H1 (cell line): ENCODE data around the gene OR51B5. TPM values are rescaled to one million over a fixed set of nuclear protein-coding genes. Genes with fewer than 3 reads are reported as not detected.

ENCODE experiments used
- CTCF ChIA-PET: fragments of 300-600 bp; sonication (Branson Sonifier 250); formaldehyde crosslinking; loops from one replicate; lab custom pipeline; 2021; ENCODE audit not compliant: partially characterized antibody; lab: Charles Lee
- POLR2A ChIA-PET: fragments of 300-600 bp; sonication (Branson Sonifier 250); formaldehyde crosslinking; loops from one replicate; lab custom pipeline; 2021; ENCODE audit warnings: inconsistent platforms; ENCODE audit not compliant: partially characterized antibody; lab: Charles Lee
- DNase-seq, 2 experiments: peaks; one replicate each; pipeline versions ENCODE4 v3.0.0 to v3.0.0-alpha.2; 2010 to 2022; ENCODE audit warnings: low spot score in 2 of 2, low read depth in 1 of 2, mixed read lengths in 1 of 2
- FAIRE-seq: peaks from 2 replicates; lab custom pipeline; 2011; peaks lifted over from hg19 to GRCh38; lab: Jason Lieb, UNC
- H2AFZ ChIP-seq: 2 replicates; pipeline ENCODE4 v1.8.1; 2012; ENCODE audit warnings: low read length, inconsistent platforms
- H2AK5ac ChIP-seq: 2 replicates; pipeline ENCODE4 v1.6.1; 2013; ENCODE audit warnings: low read depth, low read length
- H2BK120ac ChIP-seq: replicated peaks from 2 replicates; pipeline ENCODE3; 2013; ENCODE audit warnings: low read depth, low read length, inconsistent platforms
- H2BK12ac ChIP-seq: 2 replicates; pipeline ENCODE4 v1.6.1; 2013; ENCODE audit warnings: low read depth, low read length
- H2BK15ac ChIP-seq: 2 replicates; pipeline ENCODE4 v1.6.1; 2013; ENCODE audit warnings: low read length
- H2BK20ac ChIP-seq: 2 replicates; pipeline ENCODE4 v1.6.1; 2013; ENCODE audit warnings: low read length
- H2BK5ac ChIP-seq: 2 replicates; pipeline ENCODE4 v1.6.1; 2013; ENCODE audit warnings: low read depth, low read length
- H3K14ac ChIP-seq: 2 replicates; pipeline ENCODE4 v1.6.1; 2013; ENCODE audit warnings: inconsistent platforms; ENCODE audit not compliant: insufficient read length
- H3K18ac ChIP-seq: 2 replicates; pipeline ENCODE4 v1.6.1; 2013; ENCODE audit warnings: low read length; ENCODE audit errors: extremely low read depth
- H3K23ac ChIP-seq: 2 replicates; pipeline ENCODE4 v1.6.1; 2013; ENCODE audit warnings: inconsistent platforms; ENCODE audit not compliant: insufficient read length
- H3K23me2 ChIP-seq: 2 replicates; pipeline ENCODE4 v1.6.1; 2013; ENCODE audit warnings: low read depth, low read length
- H3K27ac ChIP-seq: 2 replicates; pipeline ENCODE4 v1.6.1; 2011; ENCODE audit warnings: low read depth, low read length, inconsistent platforms
- H3K27me3 ChIP-seq, 4 experiments: replicated peaks in 1 of 4; 1 replicate in 1 of 4; 2 replicates in 3 of 4; pipeline versions ENCODE4 v1.6.1 to v1.8.1; 2011 to 2013; ENCODE audit warnings: low read length in 3 of 4, mild to moderate bottlenecking in 3 of 4, inconsistent platforms in 2 of 4, mixed read lengths in 2 of 4, moderate library complexity in 1 of 4; ENCODE audit not compliant: control insufficient read depth in 3 of 4, insufficient read depth in 3 of 4; ENCODE audit errors: extremely low read depth in 1 of 4
- H3K36me3 ChIP-seq, 4 experiments: 2 replicates each; pipeline versions ENCODE4 v1.6.1 to v1.8.1; 2011 to 2013; ENCODE audit warnings: mild to moderate bottlenecking in 4 of 4, low read length in 3 of 4, moderate library complexity in 2 of 4, control low read depth in 1 of 4, inconsistent platforms in 1 of 4; ENCODE audit not compliant: insufficient read depth in 4 of 4, control insufficient read depth in 2 of 4
- H3K4ac ChIP-seq: replicated peaks from 2 replicates; pipeline ENCODE3; 2013; ENCODE audit warnings: low read length, low read depth, mixed read lengths, inconsistent platforms; ENCODE audit not compliant: insufficient read length
- H3K4me1 ChIP-seq, 4 experiments: replicated peaks in 1 of 4; 1 replicate in 1 of 4; 2 replicates in 3 of 4; pipeline versions ENCODE4 v1.6.1 to v1.8.1; 2011 to 2013; ENCODE audit warnings: low read length in 3 of 4, inconsistent platforms in 2 of 4, mixed read lengths in 1 of 4; ENCODE audit not compliant: insufficient read depth in 4 of 4, control insufficient read depth in 3 of 4
- H3K4me2 ChIP-seq, 2 experiments: 2 replicates each; pipeline versions ENCODE4 v1.6.1 to v1.8.1; 2011 to 2013; ENCODE audit warnings: low read depth in 2 of 2, low read length in 2 of 2, control low read depth in 1 of 2, inconsistent platforms in 1 of 2, mild to moderate bottlenecking in 1 of 2; ENCODE audit not compliant: insufficient read depth in 1 of 2
- H3K4me3 ChIP-seq, 4 experiments: fragments of 200-600, 300-600 bp in 1 of 4; sonication (generic), shearing (Covaris generic), sonication (Bioruptor Twin) in 1 of 4; 2 replicates each; pipeline versions ENCODE4 v1.5.1 to v1.8.1; 2011 to 2016; ENCODE audit warnings: low read length in 4 of 4, low read depth in 3 of 4, control low read depth in 2 of 4, inconsistent platforms in 2 of 4, mild to moderate bottlenecking in 2 of 4, mixed read lengths in 1 of 4, moderate library complexity in 1 of 4; ENCODE audit not compliant: insufficient read depth in 2 of 4; ENCODE audit errors: extremely low read depth in 1 of 4
- H3K56ac ChIP-seq: replicated peaks from 2 replicates; pipeline ENCODE3; 2013; ENCODE audit warnings: low read depth, mild to moderate bottlenecking, mixed read lengths, low read length, inconsistent platforms; ENCODE audit not compliant: insufficient read length
- H3K79me1 ChIP-seq: 2 replicates; pipeline ENCODE4 v1.6.1; 2013; ENCODE audit warnings: low read depth, low read length, control low read depth
- H3K79me2 ChIP-seq, 2 experiments: 2 replicates each; pipeline versions ENCODE4 v1.6.1 to v1.8.1; 2012 to 2013; ENCODE audit warnings: low read length in 2 of 2, mild to moderate bottlenecking in 2 of 2, inconsistent platforms in 1 of 2; ENCODE audit not compliant: insufficient read depth in 2 of 2, control insufficient read depth in 1 of 2
- H3K9ac ChIP-seq, 4 experiments: replicated peaks in 1 of 4; 1 replicate in 1 of 4; 2 replicates in 3 of 4; pipeline versions ENCODE4 v1.6.1 to v1.8.1; 2011 to 2013; ENCODE audit warnings: low read depth in 3 of 4, low read length in 3 of 4, control low read depth in 2 of 4, mild to moderate bottlenecking in 2 of 4, moderate library complexity in 2 of 4, inconsistent platforms in 1 of 4; ENCODE audit errors: extremely low read depth in 1 of 4
- H3K9me3 ChIP-seq, 2 experiments: 2 replicates each; pipeline versions ENCODE4 v1.6.1 to v1.8.1; 2012 to 2013; ENCODE audit warnings: mild to moderate bottlenecking in 2 of 2, moderate library complexity in 2 of 2, control low read depth in 1 of 2, inconsistent platforms in 1 of 2, low read depth in 1 of 2, low read length in 1 of 2, mixed read lengths in 1 of 2; ENCODE audit not compliant: insufficient read depth in 2 of 2
- H4K20me1 ChIP-seq, 2 experiments: replicated peaks in 1 of 2; 2 replicates each; pipeline versions ENCODE3 to v1.8.1; 2011 to 2013; ENCODE audit warnings: inconsistent platforms in 2 of 2, low read length in 2 of 2, mild to moderate bottlenecking in 1 of 2; ENCODE audit not compliant: insufficient read depth in 2 of 2, control insufficient read depth in 1 of 2
- H4K5ac ChIP-seq: 2 replicates; pipeline ENCODE4 v1.6.1; 2013; ENCODE audit warnings: low read length, low read depth, mixed read lengths, inconsistent platforms; ENCODE audit not compliant: insufficient read length
- H4K8ac ChIP-seq: 2 replicates; pipeline ENCODE4 v1.8.0; 2013; ENCODE audit warnings: mild to moderate bottlenecking, moderate library complexity, low read length, inconsistent platforms; ENCODE audit not compliant: insufficient read depth; ENCODE audit errors: extremely low read depth
- H4K91ac ChIP-seq: replicated peaks from 2 replicates; pipeline ENCODE3; 2013; ENCODE audit warnings: low read length, mixed read lengths, inconsistent platforms; ENCODE audit not compliant: insufficient read length
- CTBP2 ChIP-seq: IDR thresholded peaks from 2 replicates; pipeline ENCODE4 v1.7.0; 2011; ENCODE audit warnings: borderline replicate concordance, mild to moderate bottlenecking, moderate library complexity, mixed read lengths, low read length; ENCODE audit not compliant: insufficient read depth, insufficient read length
- KDM1A ChIP-seq: fragments of 200-600, 300-600 bp; sonication (generic); IDR thresholded peaks from 2 replicates; pipeline ENCODE4 v1.7.1; 2016; ENCODE audit warnings: mild to moderate bottlenecking, low read length, borderline replicate concordance
- RAD21 ChIP-seq, 2 experiments: IDR thresholded peaks in 1 of 2; conservative IDR thresholded peaks in 1 of 2; 2 replicates each; pipeline ENCODE4 v1.6.1; 2011; ENCODE audit warnings: low read depth in 2 of 2, low read length in 2 of 2, improper control_type of control experiment in 1 of 2, inconsistent platforms in 1 of 2, mild to moderate bottlenecking in 1 of 2, moderate library complexity in 1 of 2
- WGBS, 2 experiments: shearing (Covaris generic) in 1 of 2; methylation state at CpG; one replicate each; pipeline versions ENCODE4 v1.1.6 to v1.1.7; 2013 to 2015; ENCODE audit warnings: low lambda C conversion rate in 2 of 2, mixed read lengths in 2 of 2, inconsistent platforms in 1 of 2, low coverage in 1 of 2, missing lambda C conversion rate in 1 of 2; ENCODE audit not compliant: insufficient replicate concordance in 2 of 2, insufficient coverage in 1 of 2, insufficient read length in 1 of 2; ENCODE audit errors: extremely low coverage in 1 of 2, missing lambda C conversion rate in 1 of 2; 5-methylcytosine and 5-hydroxymethylcytosine counted together
- polyA plus RNA-seq, 7 experiments: library from polyadenylated mRNA; depleted of rRNA in 3 of 7; stranded (reverse) in 5 of 7; unstranded in 2 of 7; fragments of >200 nt in 5 of 7; fragments of 200-250 nt in 2 of 7; gene quantifications; 1 replicate in 5 of 7; 2 replicates in 1 of 7; 4 replicates in 1 of 7; pipeline versions ENCODE4 v1.2.1 to v1.2.3, GENCODE V29; 2011 to 2013; ENCODE audit warnings: missing spikeins in 2 of 7, mixed read lengths in 2 of 7
- total RNA-seq: library from RNA; stranded (reverse); fragmentation: NEBNext Ultra II Directional; extraction: Animal tissue kit (Norgen Biotek cat#: 25700); gene quantifications from 2 replicates; pipeline ENCODE4 v1.2.1, GENCODE V29; 2021
- TF ChIP-seq, protein P1 (sequence below): IDR thresholded peaks from 2 replicates; pipeline ENCODE4 v1.6.1; 2011; ENCODE audit warnings: low read depth, mild to moderate bottlenecking, low read length; ENCODE audit not compliant: insufficient read depth

The OR51B5 gene
- total and polyA plus RNA-seq, 2 of the 8 experiments (the other 6 are each of a cell fraction or from before 2014, with no cell fraction given): not detected

- Histone ChIP-seq H3K79me2 (no peaks in the 10 kb centered on the region), H3K23ac (no peak within 1 kb of the TSS), H3K9me3 (no peaks in the 10 kb centered on the region), H3K4me3 (no peak within 1 kb of the TSS), H4K8ac (no peak within 1 kb of the TSS), H2BK12ac (no peak within 1 kb of the TSS), H4K91ac (no peak within 1 kb of the TSS), H2BK15ac (no peak within 1 kb of the TSS), H2BK20ac (no peak within 1 kb of the TSS), H3K4me1 (no peaks in the 10 kb centered on the region), H3K56ac (no peak within 1 kb of the TSS), H3K9ac (no peak within 1 kb of the TSS), H2AK5ac (no peak within 1 kb of the TSS), H2BK5ac (no peak within 1 kb of the TSS), H3K4ac (no peak within 1 kb of the TSS), H4K5ac (no peak within 1 kb of the TSS), H3K14ac (no peak within 1 kb of the TSS), H2BK120ac (no peak within 1 kb of the TSS), H4K20me1 (no peaks in the 10 kb centered on the region), H3K79me1 (no peaks in the 10 kb centered on the region), H3K27ac (no peak within 1 kb of the TSS), H3K18ac (no peak within 1 kb of the TSS)
- DNase-seq (no peak), FAIRE-seq (no peak)
- ChIA-PET POLR2A (no interaction called here), CTCF (no interaction called here)
- WGBS, 2 experiments: 88% methylated on average over 2 of the region's 2 CpGs; no CpG with 5 or more reads in 1 of the 2 experiments
- no peak for TF ChIP-seq CTBP2
- TF ChIP-seq, protein P1, sequence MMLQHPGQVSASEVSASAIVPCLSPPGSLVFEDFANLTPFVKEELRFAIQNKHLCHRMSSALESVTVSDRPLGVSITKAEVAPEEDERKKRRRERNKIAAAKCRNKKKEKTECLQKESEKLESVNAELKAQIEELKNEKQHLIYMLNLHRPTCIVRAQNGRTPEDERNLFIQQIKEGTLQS: no peak
- no peak for TF ChIP-seq RAD21 (IDR thresholded peaks at IDR 0.05 in 1 of 2, conservative IDR thresholded peaks at IDR 0.05 in 1 of 2; ENCODE audit: low read depth in 2 of 2, low read length in 2 of 2)
- no peak for TF ChIP-seq KDM1A
- TF ChIP-seq, all 59 proteins: peak for 0
- Histone ChIP-seq H3K36me3 (no peaks in the 10 kb centered on the region), H2AFZ (no peak within 1 kb of the TSS), H3K27me3 (no peaks in the 10 kb centered on the region), H3K4me2 (no peak within 1 kb of the TSS), H3K23me2 (no peaks in the 10 kb centered on the region)
Observed at GRCh38 chr11:5301846-5302245, 41.5 kb downstream of the OR51B5 start, which contains the start of gene OR51B4. TSS of gene OR51B4 (minus strand) at chr11:5301946. CDS start at chr11:5301946, 0 bp downstream.
